Measurements from ENCODE around the gene ARHGAP29.

DNA sequence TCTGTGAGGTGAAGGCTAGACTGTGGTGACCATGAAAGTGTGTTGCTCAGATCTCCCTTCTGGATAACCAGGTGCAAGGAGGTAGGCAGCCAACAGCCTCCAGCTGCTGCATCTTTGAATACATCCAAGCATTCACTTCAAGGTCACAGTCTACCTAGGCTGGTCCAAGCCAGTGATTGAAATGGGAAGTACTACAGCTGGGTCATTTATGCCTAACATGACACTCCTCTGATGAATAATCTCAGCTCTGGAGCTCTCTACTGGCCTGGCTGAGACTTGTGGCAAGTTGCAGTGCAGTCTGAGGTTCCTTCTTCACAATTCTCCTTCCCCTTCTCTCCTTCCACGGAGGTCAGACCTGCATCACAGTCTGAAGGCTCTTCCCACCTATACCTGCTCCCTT, 35.0 kb upstream of the ARHGAP29 start:
- TF ChIP-seq, protein P1, sequence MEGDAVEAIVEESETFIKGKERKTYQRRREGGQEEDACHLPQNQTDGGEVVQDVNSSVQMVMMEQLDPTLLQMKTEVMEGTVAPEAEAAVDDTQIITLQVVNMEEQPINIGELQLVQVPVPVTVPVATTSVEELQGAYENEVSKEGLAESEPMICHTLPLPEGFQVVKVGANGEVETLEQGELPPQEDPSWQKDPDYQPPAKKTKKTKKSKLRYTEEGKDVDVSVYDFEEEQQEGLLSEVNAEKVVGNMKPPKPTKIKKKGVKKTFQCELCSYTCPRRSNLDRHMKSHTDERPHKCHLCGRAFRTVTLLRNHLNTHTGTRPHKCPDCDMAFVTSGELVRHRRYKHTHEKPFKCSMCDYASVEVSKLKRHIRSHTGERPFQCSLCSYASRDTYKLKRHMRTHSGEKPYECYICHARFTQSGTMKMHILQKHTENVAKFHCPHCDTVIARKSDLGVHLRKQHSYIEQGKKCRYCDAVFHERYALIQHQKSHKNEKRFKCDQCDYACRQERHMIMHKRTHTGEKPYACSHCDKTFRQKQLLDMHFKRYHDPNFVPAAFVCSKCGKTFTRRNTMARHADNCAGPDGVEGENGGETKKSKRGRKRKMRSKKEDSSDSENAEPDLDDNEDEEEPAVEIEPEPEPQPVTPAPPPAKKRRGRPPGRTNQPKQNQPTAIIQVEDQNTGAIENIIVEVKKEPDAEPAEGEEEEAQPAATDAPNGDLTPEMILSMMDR (conservative IDR thresholded peaks at IDR 0.05; ENCODE audit: low read depth in 2 of 2), result no peak
- TF ChIP-seq EZH2 (IDR thresholded peaks at IDR 0.05; ENCODE audit: low read depth, unreplicated experiment), result no peak
- no peak for TF ChIP-seq CREB1 (CRISPR knock-in tag; IDR thresholded peaks at IDR 0.05; ENCODE audit: low read depth)
- TF ChIP-seq, protein P2, sequence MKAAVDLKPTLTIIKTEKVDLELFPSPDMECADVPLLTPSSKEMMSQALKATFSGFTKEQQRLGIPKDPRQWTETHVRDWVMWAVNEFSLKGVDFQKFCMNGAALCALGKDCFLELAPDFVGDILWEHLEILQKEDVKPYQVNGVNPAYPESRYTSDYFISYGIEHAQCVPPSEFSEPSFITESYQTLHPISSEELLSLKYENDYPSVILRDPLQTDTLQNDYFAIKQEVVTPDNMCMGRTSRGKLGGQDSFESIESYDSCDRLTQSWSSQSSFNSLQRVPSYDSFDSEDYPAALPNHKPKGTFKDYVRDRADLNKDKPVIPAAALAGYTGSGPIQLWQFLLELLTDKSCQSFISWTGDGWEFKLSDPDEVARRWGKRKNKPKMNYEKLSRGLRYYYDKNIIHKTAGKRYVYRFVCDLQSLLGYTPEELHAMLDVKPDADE (IDR thresholded peaks at IDR 0.05), result no peak
- TF ChIP-seq POLR2AphosphoS5 (IDR thresholded peaks at IDR 0.05; ENCODE audit: low read depth), result no peak
- no peak for TF ChIP-seq EZH2phosphoT487 (IDR thresholded peaks at IDR 0.05; ENCODE audit: unreplicated experiment)
- TF ChIP-seq, protein P3, sequence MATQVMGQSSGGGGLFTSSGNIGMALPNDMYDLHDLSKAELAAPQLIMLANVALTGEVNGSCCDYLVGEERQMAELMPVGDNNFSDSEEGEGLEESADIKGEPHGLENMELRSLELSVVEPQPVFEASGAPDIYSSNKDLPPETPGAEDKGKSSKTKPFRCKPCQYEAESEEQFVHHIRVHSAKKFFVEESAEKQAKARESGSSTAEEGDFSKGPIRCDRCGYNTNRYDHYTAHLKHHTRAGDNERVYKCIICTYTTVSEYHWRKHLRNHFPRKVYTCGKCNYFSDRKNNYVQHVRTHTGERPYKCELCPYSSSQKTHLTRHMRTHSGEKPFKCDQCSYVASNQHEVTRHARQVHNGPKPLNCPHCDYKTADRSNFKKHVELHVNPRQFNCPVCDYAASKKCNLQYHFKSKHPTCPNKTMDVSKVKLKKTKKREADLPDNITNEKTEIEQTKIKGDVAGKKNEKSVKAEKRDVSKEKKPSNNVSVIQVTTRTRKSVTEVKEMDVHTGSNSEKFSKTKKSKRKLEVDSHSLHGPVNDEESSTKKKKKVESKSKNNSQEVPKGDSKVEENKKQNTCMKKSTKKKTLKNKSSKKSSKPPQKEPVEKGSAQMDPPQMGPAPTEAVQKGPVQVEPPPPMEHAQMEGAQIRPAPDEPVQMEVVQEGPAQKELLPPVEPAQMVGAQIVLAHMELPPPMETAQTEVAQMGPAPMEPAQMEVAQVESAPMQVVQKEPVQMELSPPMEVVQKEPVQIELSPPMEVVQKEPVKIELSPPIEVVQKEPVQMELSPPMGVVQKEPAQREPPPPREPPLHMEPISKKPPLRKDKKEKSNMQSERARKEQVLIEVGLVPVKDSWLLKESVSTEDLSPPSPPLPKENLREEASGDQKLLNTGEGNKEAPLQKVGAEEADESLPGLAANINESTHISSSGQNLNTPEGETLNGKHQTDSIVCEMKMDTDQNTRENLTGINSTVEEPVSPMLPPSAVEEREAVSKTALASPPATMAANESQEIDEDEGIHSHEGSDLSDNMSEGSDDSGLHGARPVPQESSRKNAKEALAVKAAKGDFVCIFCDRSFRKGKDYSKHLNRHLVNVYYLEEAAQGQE (IDR thresholded peaks at IDR 0.05; ENCODE audit: unreplicated experiment), result no peak

All from GM23338 (cell line).